ENCODE results near the gene ADAM21.
"Not testable (repeated sequence)": the region's sequence is repeated elsewhere in the genome, so short reads cannot be mapped to it uniquely, and the experiment has no call there.

The ADAM21 gene

DNA sequence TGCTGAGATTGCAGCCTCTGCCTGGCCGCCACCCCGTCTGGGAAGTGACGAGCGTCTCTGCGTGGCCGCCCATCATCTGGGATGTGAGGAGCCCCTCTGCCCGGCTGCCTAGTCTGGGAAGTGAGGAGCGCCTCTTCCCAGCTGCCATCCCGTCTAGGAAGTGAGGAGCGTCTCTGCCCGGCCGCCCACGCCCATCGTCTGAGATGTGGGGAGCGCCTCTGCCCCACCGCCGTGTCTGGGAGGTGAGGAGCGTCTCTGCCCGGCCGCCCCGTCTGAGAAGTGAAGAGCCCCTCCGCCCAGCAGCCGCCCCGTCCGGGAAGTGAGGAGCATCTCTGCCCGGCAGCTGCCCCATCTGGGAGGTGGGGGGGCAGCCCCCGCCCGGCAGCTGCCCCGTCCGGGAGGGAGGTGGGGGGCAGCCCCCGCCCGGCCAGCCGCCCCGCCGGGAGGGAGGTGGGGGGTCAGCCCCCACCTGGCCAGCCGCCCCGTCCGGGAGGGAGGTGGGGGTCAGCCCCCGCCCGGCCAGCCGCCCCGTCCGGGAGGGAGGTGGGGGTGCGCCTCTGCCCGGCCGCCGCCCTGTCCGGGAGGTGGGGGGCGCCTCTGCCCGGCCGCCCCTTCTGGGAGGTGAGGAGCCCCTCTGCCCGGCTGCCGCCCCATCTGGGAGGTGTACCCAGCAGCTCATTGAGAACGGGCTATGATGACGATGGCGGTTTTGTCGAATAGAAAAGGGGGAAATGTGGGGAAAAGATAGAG lies 25.6 kb downstream of the ADAM21 start:
- not testable (repeated sequence) for DNase-seq

DNA sequence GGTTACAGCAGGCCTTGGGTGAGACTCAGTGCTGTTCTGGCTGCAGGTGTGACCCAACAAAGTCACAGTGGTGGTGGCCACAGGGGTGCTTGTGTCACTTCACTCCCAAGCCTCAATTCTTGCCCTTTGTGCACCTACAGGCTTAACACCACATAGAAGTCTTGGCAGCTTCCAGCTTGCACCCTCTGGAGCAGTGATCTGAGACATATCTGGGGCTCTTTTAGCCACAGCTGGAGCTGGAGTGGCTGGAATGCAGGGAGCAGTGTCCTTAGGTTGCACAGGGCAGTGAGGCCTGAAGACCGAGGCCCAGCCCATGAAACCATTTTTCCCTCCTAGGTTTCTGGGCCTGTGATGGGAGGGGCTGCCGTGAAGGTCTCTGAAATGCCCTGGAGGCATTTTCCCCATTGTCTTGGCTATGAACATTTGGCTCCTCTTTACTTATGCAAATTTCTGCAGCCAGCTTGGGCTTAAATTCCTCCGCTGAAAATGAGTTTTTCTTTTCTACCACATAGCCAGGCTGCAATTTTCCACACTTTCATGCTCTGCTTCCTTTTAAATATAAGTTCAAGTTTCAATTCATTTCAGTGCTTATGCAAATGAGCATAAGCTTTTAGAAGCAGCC lies 37.7 kb downstream of the ADAM21 start:
- no peak for DNase-seq

DNA sequence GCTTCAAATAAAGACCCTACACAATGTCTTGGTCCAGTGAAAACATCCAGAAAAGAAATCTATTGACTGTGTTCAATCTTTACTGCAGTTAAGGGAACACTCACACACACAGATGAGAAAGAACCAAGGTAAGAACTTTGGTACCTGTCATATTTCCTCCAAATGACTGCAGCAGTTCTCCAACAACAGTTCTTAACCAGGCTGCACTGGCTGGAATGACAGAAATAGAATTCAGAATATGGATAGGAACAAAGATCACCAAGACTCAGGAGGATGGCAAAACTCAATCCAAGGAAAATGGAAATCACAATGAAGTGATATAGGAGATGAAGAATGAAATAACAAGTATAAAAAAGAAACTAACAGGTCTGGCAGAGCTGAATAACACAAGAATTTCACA lies 46.2 kb downstream of the ADAM21 start:
- DNase-seq: no peak
